HCT116 (cell line): ENCODE results near the gene MOV10. TPM values are rescaled to one million over a fixed set of nuclear protein-coding genes. Genes with fewer than 3 reads are reported as not detected.

Experiments
- ATAC-seq: fragments of 200-7000 bp; cut with Tn5 transposase; 2 replicates; pipeline ENCODE4 v1.9.1; 2020; ENCODE audit warnings: mild to moderate bottlenecking, moderate library complexity
- BruUV-seq: library from RNA; stranded (reverse); fragments of 400-500 nt; replicated peaks from 2 replicates; lab custom pipeline; 2021; lab: Mats Ljungman, UMichigan
- CTCF ChIA-PET: fragments of 300-600 bp; sonication (Branson Sonifier 250); formaldehyde crosslinking; loops from one replicate; lab custom pipeline; 2021; ENCODE audit warnings: antibody characterized with exemption; lab: Charles Lee
- POLR2A ChIA-PET: fragments of 300-600, 350-600 bp; sonication (Branson Sonifier 250); formaldehyde crosslinking; loops from one replicate; lab custom pipeline; 2021; ENCODE audit warnings: antibody characterized with exemption; lab: Charles Lee
- RAD21 ChIA-PET, 2 experiments: fragments of 300-600 bp; sonication (Branson Sonifier 250); formaldehyde crosslinking; loops; one replicate each; lab custom pipeline; 2023; ENCODE audit warnings: low total read pairs in 2 of 2; ENCODE audit not compliant: uncharacterized antibody in 2 of 2, unreplicated experiment in 2 of 2, low non-redundant PET in 1 of 2; lab: Charles Lee
- DNase-seq: peaks from one replicate; pipeline ENCODE4 v3.0.0-alpha.2; 2010; ENCODE audit warnings: low read depth, low spot score
- H2AFZ ChIP-seq: fragments of 200-600 bp; shearing (Covaris generic), sonication (generic); 2 replicates; pipeline ENCODE4 v1.6.1; 2017; ENCODE audit warnings: low read depth, mixed run types, mixed read lengths, antibody characterized with exemption, low read length; ENCODE audit not compliant: poor library complexity, severe bottlenecking
- H3K27ac ChIP-seq: 2 replicates; pipeline ENCODE4 v1.5.1; 2012; ENCODE audit warnings: low read depth, low read length
- H3K27me3 ChIP-seq: fragments of 200-600 bp; sonication (generic); 2 replicates; pipeline ENCODE4 v1.6.1; 2016; ENCODE audit warnings: mixed run types, low read length, mixed read lengths; ENCODE audit not compliant: insufficient read depth
- H3K36me3 ChIP-seq, 2 experiments: fragments of 200-500 bp in 1 of 2; fragments of 200-600 bp in 1 of 2; sonication (Bioruptor generic) in 1 of 2; sonication (generic) in 1 of 2; 2 replicates each; pipeline versions ENCODE4 v1.5.1 to v1.6.1; 2014 to 2016; ENCODE audit warnings: low read length in 2 of 2, inconsistent platforms in 1 of 2, mixed read lengths in 1 of 2, mixed run types in 1 of 2; ENCODE audit not compliant: insufficient read depth in 2 of 2, control insufficient read depth in 1 of 2
- H3K4me1 ChIP-seq, 2 experiments: fragments of 200-600 bp in 1 of 2; sonication (generic) in 1 of 2; 2 replicates each; pipeline versions ENCODE4 v1.5.1 to v1.6.1; 2012 to 2017; ENCODE audit warnings: low read length in 2 of 2, inconsistent platforms in 1 of 2, mild to moderate bottlenecking in 1 of 2, mixed read lengths in 1 of 2, mixed run types in 1 of 2, moderate library complexity in 1 of 2; ENCODE audit not compliant: insufficient read depth in 2 of 2, control insufficient read depth in 1 of 2
- H3K4me2 ChIP-seq: fragments of 200-600 bp; sonication (generic); 2 replicates; pipeline ENCODE4 v1.6.1; 2017; ENCODE audit warnings: mixed run types, low read length, mixed read lengths
- H3K4me3 ChIP-seq, 2 experiments: fragments of 200-600 bp in 1 of 2; sonication (generic) in 1 of 2; replicated peaks in 1 of 2; 2 replicates each; pipeline ENCODE4 v1.5.1; 2011 to 2016; ENCODE audit warnings: low read length in 2 of 2, control low read depth in 1 of 2, low read depth in 1 of 2, mild to moderate bottlenecking in 1 of 2, mixed read lengths in 1 of 2, mixed run types in 1 of 2
- H3K79me2 ChIP-seq: fragments of 200-600 bp; sonication (generic); 2 replicates; pipeline ENCODE4 v1.6.1; 2017; ENCODE audit warnings: mild to moderate bottlenecking, mixed run types, low read length, moderate library complexity, mixed read lengths; ENCODE audit not compliant: insufficient read depth
- H3K9ac ChIP-seq: fragments of 200-600 bp; sonication (generic); 2 replicates; pipeline ENCODE4 v1.6.1; 2016; ENCODE audit warnings: low read length, mixed read lengths
- H3K9me2 ChIP-seq: fragments of 200-600 bp; sonication (generic), shearing (Covaris generic); 2 replicates; pipeline ENCODE4 v1.6.1; 2017; ENCODE audit warnings: mixed run types, mild to moderate bottlenecking, moderate library complexity; ENCODE audit not compliant: insufficient read depth
- H3K9me3 ChIP-seq, 2 experiments: fragments of 200-500 bp in 1 of 2; fragments of 200-600 bp in 1 of 2; sonication (Bioruptor generic) in 1 of 2; sonication (generic) in 1 of 2; 2 replicates each; pipeline ENCODE4 v1.6.1; 2014 to 2017; ENCODE audit warnings: low read length in 2 of 2, mixed read lengths in 2 of 2, inconsistent platforms in 1 of 2, low read depth in 1 of 2, mild to moderate bottlenecking in 1 of 2, mixed run types in 1 of 2, moderate library complexity in 1 of 2; ENCODE audit not compliant: control insufficient read depth in 1 of 2, insufficient read depth in 1 of 2
- H4K20me1 ChIP-seq: fragments of 200-600 bp; sonication (generic), shearing (Covaris generic); 2 replicates; pipeline ENCODE4 v1.6.1; 2017; ENCODE audit warnings: mixed run types, mild to moderate bottlenecking, moderate library complexity; ENCODE audit not compliant: insufficient read depth
- CBX3 ChIP-seq: IDR thresholded peaks from 2 replicates; pipeline ENCODE4 v1.6.1; 2012; ENCODE audit warnings: low read depth
- ELF1 ChIP-seq: IDR thresholded peaks from 2 replicates; pipeline ENCODE4 v1.6.1; 2012; ENCODE audit warnings: low read depth, borderline replicate concordance
- RAD21 ChIP-seq: IDR thresholded peaks from 2 replicates; pipeline ENCODE4 v1.6.1; 2012; ENCODE audit warnings: low read depth, mild to moderate bottlenecking
- SRF ChIP-seq: IDR thresholded peaks from 2 replicates; pipeline ENCODE4 v1.6.1; 2012; ENCODE audit warnings: low read depth
- intact Hi-C: fragments of 100-400 bp; cut with micrococcal nuclease; formaldehyde crosslinking; loops from 2 replicates; pipeline ENCODE4 v1.10.0; 2022
- total RNA-seq: library from RNA; stranded (reverse); gene quantifications from one replicate; pipeline ENCODE4 v1.2.1, GENCODE V29; 2021; ENCODE audit not compliant: unreplicated experiment
- TF ChIP-seq, protein P1 (sequence below), 3 experiments: fragments of 200-600 bp in 1 of 3; sonication (generic) in 1 of 3; IDR thresholded peaks in 2 of 3; conservative IDR thresholded peaks in 1 of 3; 2 replicates each; pipeline ENCODE4 v1.5.1; 2012 to 2017; ENCODE audit warnings: low read depth in 2 of 3, low read length in 2 of 3, antibody characterized with exemption in 1 of 3, borderline replicate concordance in 1 of 3, control low read depth in 1 of 3, mild to moderate bottlenecking in 1 of 3, mixed read lengths in 1 of 3, mixed run types in 1 of 3, moderate library complexity in 1 of 3; ENCODE audit not compliant: insufficient read depth in 1 of 3
- TF ChIP-seq, protein P2 (sequence below): IDR thresholded peaks from 2 replicates; pipeline ENCODE4 v1.6.1; 2011; ENCODE audit warnings: mild to moderate bottlenecking, low read length, moderate library complexity; ENCODE audit not compliant: insufficient replicate concordance; ENCODE audit errors: extremely low read depth

MOV10 gene
- total RNA-seq, 1 experiment from 2014 or later = 109 TPM

DNA sequence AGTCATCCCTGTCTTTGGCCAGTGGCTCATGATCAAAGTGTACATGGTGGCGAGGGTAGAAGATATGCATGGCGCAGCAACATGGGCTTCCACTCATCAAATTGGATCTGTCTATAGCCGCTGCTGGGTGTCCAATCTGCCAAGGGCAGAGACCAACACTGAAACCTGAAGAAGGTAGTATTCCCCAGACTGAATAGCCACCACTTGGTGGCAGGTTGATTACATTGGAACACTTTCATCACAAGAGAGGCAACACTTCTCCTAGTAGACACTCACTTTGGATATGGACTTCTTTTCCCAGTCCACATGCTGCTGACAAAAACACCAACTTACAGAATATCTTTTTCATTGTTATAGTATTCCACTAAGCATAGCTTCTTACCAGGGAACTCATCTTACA, 63.1 kb downstream of the MOV10 start:
- Histone ChIP-seq H3K79me2 (no peaks in the 10 kb centered on the region), H3K9ac (no peak overlapping the region), H3K4me1 (peaks cover 0 to 16% of the 10 kb centered on the region in 2 experiments; a peak in 2 of 4 replicates), H3K4me2 (no peak overlapping the region), H3K9me2 (no peaks in the 10 kb centered on the region), H3K4me3 (no peak overlapping the region), H3K36me3 (no peaks in the 10 kb centered on the region), H3K27me3 (no peaks in the 10 kb centered on the region), H3K27ac (no peak overlapping the region), H2AFZ (no peak overlapping the region), H3K9me3 (no peaks in the 10 kb centered on the region), H4K20me1 (no peaks in the 10 kb centered on the region)
- RAD21 ChIA-PET = no interaction called here
- CTCF ChIA-PET = interaction anchor here (0.6 to 0.8 kb wide), 2 partner anchors 67 to 305 kb away, joined by 3 read pairs; no protein-coding TSS in a partner anchor
- no TSS peak for BruUV-seq
- POLR2A ChIA-PET = no interaction called here
- TF ChIP-seq SRF = no peak
- TF ChIP-seq CBX3 = 0 out of 2 replicates have a peak, but pooled peaks have one; percentile 21
- peak; percentile 56 for TF ChIP-seq RAD21
- TF ChIP-seq, protein P1, sequence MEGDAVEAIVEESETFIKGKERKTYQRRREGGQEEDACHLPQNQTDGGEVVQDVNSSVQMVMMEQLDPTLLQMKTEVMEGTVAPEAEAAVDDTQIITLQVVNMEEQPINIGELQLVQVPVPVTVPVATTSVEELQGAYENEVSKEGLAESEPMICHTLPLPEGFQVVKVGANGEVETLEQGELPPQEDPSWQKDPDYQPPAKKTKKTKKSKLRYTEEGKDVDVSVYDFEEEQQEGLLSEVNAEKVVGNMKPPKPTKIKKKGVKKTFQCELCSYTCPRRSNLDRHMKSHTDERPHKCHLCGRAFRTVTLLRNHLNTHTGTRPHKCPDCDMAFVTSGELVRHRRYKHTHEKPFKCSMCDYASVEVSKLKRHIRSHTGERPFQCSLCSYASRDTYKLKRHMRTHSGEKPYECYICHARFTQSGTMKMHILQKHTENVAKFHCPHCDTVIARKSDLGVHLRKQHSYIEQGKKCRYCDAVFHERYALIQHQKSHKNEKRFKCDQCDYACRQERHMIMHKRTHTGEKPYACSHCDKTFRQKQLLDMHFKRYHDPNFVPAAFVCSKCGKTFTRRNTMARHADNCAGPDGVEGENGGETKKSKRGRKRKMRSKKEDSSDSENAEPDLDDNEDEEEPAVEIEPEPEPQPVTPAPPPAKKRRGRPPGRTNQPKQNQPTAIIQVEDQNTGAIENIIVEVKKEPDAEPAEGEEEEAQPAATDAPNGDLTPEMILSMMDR (IDR thresholded peaks at IDR 0.05 in 2 of 3, conservative IDR thresholded peaks at IDR 0.05 in 1 of 3; ENCODE audit: borderline replicate concordance in 1 of 3, insufficient read depth in 1 of 3, low read depth in 2 of 3, low read length in 2 of 3) = peak; percentile 11 to 42 (median 12); a peak in 2 of 6 replicates
- TF ChIP-seq ELF1 = no peak
- TF ChIP-seq, protein P2, sequence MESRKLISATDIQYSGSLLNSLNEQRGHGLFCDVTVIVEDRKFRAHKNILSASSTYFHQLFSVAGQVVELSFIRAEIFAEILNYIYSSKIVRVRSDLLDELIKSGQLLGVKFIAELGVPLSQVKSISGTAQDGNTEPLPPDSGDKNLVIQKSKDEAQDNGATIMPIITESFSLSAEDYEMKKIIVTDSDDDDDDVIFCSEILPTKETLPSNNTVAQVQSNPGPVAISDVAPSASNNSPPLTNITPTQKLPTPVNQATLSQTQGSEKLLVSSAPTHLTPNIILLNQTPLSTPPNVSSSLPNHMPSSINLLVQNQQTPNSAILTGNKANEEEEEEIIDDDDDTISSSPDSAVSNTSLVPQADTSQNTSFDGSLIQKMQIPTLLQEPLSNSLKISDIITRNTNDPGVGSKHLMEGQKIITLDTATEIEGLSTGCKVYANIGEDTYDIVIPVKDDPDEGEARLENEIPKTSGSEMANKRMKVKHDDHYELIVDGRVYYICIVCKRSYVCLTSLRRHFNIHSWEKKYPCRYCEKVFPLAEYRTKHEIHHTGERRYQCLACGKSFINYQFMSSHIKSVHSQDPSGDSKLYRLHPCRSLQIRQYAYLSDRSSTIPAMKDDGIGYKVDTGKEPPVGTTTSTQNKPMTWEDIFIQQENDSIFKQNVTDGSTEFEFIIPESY = no peak
- ATAC-seq = no peak
- no peak for DNase-seq
- intact Hi-C loops = no loop called here
